Measurements from ENCODE around the gene SIGLEC9.

Gene SIGLEC9

DNA sequence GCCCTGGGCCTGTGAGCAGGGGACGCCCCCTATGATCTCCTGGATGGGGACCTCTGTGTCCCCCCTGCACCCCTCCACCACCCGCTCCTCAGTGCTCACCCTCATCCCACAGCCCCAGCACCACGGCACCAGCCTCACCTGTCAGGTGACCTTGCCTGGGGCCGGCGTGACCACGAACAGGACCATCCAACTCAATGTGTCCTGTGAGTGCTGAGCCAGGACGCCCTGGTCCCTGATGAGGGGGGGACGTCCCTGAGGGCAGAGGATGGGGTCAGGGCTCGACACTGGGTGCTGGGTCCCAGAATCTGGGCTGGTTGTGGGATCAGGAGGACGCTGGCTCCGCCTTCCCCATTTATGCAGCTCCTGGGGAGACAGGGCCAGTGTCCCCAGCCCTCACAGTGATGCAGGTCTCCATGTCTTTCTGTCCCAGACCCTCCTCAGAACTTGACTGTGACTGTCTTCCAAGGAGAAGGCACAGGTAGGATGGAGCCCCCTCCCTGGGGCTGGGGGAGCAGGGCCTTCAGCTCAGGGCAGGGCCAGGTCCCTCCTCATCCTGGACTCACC is 19.9 kb downstream of the SIGLEC9 start:
- CTCF ChIA-PET, result no interaction called here
- TF ChIP-seq, protein P1, sequence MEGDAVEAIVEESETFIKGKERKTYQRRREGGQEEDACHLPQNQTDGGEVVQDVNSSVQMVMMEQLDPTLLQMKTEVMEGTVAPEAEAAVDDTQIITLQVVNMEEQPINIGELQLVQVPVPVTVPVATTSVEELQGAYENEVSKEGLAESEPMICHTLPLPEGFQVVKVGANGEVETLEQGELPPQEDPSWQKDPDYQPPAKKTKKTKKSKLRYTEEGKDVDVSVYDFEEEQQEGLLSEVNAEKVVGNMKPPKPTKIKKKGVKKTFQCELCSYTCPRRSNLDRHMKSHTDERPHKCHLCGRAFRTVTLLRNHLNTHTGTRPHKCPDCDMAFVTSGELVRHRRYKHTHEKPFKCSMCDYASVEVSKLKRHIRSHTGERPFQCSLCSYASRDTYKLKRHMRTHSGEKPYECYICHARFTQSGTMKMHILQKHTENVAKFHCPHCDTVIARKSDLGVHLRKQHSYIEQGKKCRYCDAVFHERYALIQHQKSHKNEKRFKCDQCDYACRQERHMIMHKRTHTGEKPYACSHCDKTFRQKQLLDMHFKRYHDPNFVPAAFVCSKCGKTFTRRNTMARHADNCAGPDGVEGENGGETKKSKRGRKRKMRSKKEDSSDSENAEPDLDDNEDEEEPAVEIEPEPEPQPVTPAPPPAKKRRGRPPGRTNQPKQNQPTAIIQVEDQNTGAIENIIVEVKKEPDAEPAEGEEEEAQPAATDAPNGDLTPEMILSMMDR (conservative IDR thresholded peaks at IDR 0.05; ENCODE audit: low read depth), result no peak
- H3K27ac ChIP-seq, result no peak overlapping the region
- DNase-seq (ENCODE audit: low spot score), result no peak
- POLR2A ChIA-PET (ENCODE audit: low non-redundant PET), result no interaction called here

- DNase-seq (ENCODE audit: low spot score), result no peak
- ChIA-PET CTCF (no interaction called here), POLR2A (ENCODE audit: low non-redundant PET) (no interaction called here)
- TF ChIP-seq, protein P1 (conservative IDR thresholded peaks at IDR 0.05; ENCODE audit: low read depth), result no peak
- no peak overlapping the region for H3K27ac ChIP-seq
Measured at GRCh38 chr19:51145916-51146493, 21.3 kb downstream of the SIGLEC9 start.

DNA sequence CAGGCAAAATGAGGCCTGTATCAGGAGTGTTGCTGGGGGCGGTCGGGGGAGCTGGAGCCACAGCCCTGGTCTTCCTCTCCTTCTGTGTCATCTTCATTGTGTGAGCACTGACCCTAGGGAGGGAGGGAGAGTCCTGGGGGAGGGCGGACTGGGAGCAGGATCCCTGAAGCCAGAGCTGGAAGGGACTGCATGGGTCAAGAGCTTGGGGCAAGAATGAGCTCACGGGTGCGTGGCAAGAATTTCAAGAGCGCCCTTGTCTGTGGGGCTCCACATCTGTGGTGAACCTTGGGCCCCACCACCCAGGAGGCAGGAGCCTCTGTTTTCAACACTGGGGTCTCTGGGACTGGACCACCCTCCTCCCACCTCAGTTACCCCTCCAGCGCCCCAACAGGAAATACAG is 22.0 kb downstream of the SIGLEC9 start:
- TF ChIP-seq, protein P1 (conservative IDR thresholded peaks at IDR 0.05; ENCODE audit: low read depth), result no peak
- POLR2A ChIA-PET (ENCODE audit: low non-redundant PET), result no interaction called here
- no peak for DNase-seq (ENCODE audit: low spot score)
- no peak overlapping the region for H3K27ac ChIP-seq
- CTCF ChIA-PET, result no interaction called here

- ChIA-PET POLR2A (ENCODE audit: low non-redundant PET) (no interaction called here), CTCF (interaction anchor here (1.5 kb wide), 1 partner anchor 11 kb away, joined by 3 read pairs; no protein-coding TSS in a partner anchor)
- TF ChIP-seq, protein P1 (conservative IDR thresholded peaks at IDR 0.05; ENCODE audit: low read depth), result no peak
- no peak for DNase-seq (ENCODE audit: low spot score)
- no peak overlapping the region for H3K27ac ChIP-seq
Measured at GRCh38 chr19:51147663-51148062, 23.0 kb downstream of the SIGLEC9 start.

DNA sequence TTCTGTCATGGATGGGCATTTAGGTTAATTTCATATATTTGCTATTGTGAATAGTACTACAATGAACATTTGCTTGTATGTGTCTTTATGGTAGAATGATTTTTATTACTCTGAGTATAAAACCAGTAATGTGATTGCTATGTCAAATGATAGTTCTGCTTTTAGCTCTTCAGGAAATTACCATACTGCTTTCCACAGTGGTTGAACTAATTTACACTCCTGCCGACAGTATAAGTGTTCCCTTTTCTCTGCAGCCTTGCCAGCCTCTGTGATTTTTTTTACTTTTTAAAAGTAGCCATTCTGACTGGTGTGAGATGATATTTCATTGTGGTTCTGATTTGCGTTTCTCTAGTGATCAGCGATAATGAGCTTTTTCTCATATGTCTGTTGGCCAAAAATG is 23.9 kb downstream of the SIGLEC9 start:
- POLR2A ChIA-PET (ENCODE audit: low non-redundant PET), result no interaction called here

DNA sequence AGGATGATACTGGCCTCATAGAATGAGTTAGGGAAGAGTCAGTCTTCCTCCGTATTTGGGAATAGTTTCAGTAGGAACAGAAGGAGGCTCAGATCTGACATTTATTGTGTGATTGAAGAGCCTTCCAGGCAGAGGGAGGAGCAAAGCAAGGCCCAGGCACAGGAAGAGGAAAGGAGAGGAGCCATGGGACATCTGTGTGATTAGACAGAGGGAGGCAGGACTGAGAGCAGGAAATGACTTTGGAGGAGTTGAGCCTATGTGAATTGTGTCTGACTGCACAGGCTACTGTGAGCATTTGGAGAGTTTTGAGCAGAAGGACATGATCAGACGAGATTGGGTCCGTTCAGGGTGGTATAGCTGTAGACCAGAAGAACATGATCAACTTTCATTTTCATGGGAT is 25.9 kb downstream of the SIGLEC9 start:
- no peak overlapping the region for H3K27ac ChIP-seq
- no peak for DNase-seq (ENCODE audit: low spot score)
- TF ChIP-seq, protein P1 (conservative IDR thresholded peaks at IDR 0.05; ENCODE audit: low read depth), result no peak
- ChIA-PET POLR2A (ENCODE audit: low non-redundant PET) (no interaction called here), CTCF (no interaction called here)

More for the DNA sequence above, 23.9 kb downstream of the SIGLEC9 start:
- CTCF ChIA-PET, result interaction anchor here (0.8 to 1.5 kb wide), 2 partner anchors 10 to 111 kb away, joined by 3 read pairs; no protein-coding TSS in a partner anchor
- no peak overlapping the region for H3K27ac ChIP-seq
- DNase-seq (ENCODE audit: low spot score), result no peak
- TF ChIP-seq, protein P1 (conservative IDR thresholded peaks at IDR 0.05; ENCODE audit: low read depth), result no peak
